GM23248 (cell line): ENCODE measurements around the gene MSL1. TPM values are rescaled to one million over a fixed set of nuclear protein-coding genes. Genes with fewer than 3 reads are reported as not detected.
A peak's percentile ranks its signal among the peaks of the same experiment; 100 is the strongest.

Experiments used
- DNase-seq: peaks from one replicate; pipeline ENCODE4 v3.0.0-alpha.2; 2015
- H2AFZ ChIP-seq: fragments of 200-600 bp; sonication (generic); 2 replicates; pipeline ENCODE4 v1.6.1; 2016; ENCODE audit warnings: antibody characterized with exemption
- H3F3A ChIP-seq: fragments of 200-600 bp; sonication (generic); 2 replicates; pipeline ENCODE4 v1.6.1; 2016; ENCODE audit warnings: mild to moderate bottlenecking, antibody characterized with exemption, mixed run types; ENCODE audit not compliant: insufficient read depth
- H3K27ac ChIP-seq: fragments of 200-600 bp; sonication (generic); 2 replicates; pipeline ENCODE4 v1.5.1; 2016; ENCODE audit warnings: mild to moderate bottlenecking
- H3K27me3 ChIP-seq: fragments of 200-600 bp; sonication (generic); replicated peaks from 2 replicates; pipeline ENCODE4 v1.6.1; 2016; ENCODE audit warnings: mild to moderate bottlenecking; ENCODE audit not compliant: insufficient read depth
- H3K36me3 ChIP-seq: fragments of 200-600 bp; sonication (generic); 2 replicates; pipeline ENCODE4 v1.6.1; 2016; ENCODE audit warnings: low read depth, mild to moderate bottlenecking
- H3K4me1 ChIP-seq: fragments of 200-600 bp; sonication (generic); 2 replicates; pipeline ENCODE4 v1.6.1; 2016; ENCODE audit warnings: mild to moderate bottlenecking; ENCODE audit not compliant: insufficient read depth
- H3K4me2 ChIP-seq: fragments of 200-600 bp; sonication (generic); one replicate; pipeline ENCODE4 v1.6.1; 2016; ENCODE audit warnings: mild to moderate bottlenecking; ENCODE audit not compliant: unreplicated experiment
- H3K4me3 ChIP-seq: fragments of 200-600 bp; sonication (generic); 2 replicates; pipeline ENCODE4 v1.5.1; 2016; ENCODE audit warnings: mild to moderate bottlenecking
- H3K79me2 ChIP-seq: fragments of 200-600 bp; sonication (generic); 2 replicates; pipeline ENCODE4 v1.6.1; 2016; ENCODE audit warnings: mild to moderate bottlenecking; ENCODE audit not compliant: insufficient read depth
- H3K9ac ChIP-seq: fragments of 200-600 bp; sonication (generic); 2 replicates; pipeline ENCODE4 v1.6.1; 2016; ENCODE audit warnings: mild to moderate bottlenecking
- H3K9me2 ChIP-seq: fragments of 200-600 bp; sonication (generic); 2 replicates; pipeline ENCODE4 v1.6.1; 2016; ENCODE audit warnings: mixed run types, mild to moderate bottlenecking, moderate library complexity; ENCODE audit not compliant: insufficient read depth
- H3K9me3 ChIP-seq: fragments of 200-600 bp; sonication (generic); one replicate; pipeline ENCODE4 v1.6.1; 2017; ENCODE audit warnings: low read depth
- H4K20me1 ChIP-seq: fragments of 200-600 bp; sonication (generic); 2 replicates; pipeline ENCODE4 v1.6.0; 2016; ENCODE audit not compliant: insufficient read depth
- EZH2 ChIP-seq: fragments of 200-600 bp; sonication (generic); IDR thresholded peaks from 2 replicates; pipeline ENCODE4 v1.6.1; 2018; ENCODE audit warnings: antibody characterized with exemption, mild to moderate bottlenecking; ENCODE audit not compliant: insufficient read depth, poor library complexity, severe bottlenecking
- EZH2phosphoT487 ChIP-seq: fragments of 200-600 bp; sonication (generic); IDR thresholded peaks from 2 replicates; pipeline ENCODE4 v1.6.1; 2018; ENCODE audit warnings: antibody characterized with exemption, moderate library complexity, mild to moderate bottlenecking, low read depth; ENCODE audit not compliant: insufficient read depth
- WGBS, 2 experiments: methylation state at CpG; one replicate each; pipeline ENCODE4 v1.1.6; 2015 to 2017; ENCODE audit warnings: low lambda C conversion rate in 2 of 2, low coverage in 1 of 2; ENCODE audit errors: missing lambda C conversion rate in 2 of 2; 5-methylcytosine and 5-hydroxymethylcytosine counted together
- in situ Hi-C: fragments of 300-500 bp; cut with MboI; formaldehyde crosslinking; loops from 2 replicates; pipeline ENCODE4 v1.15.0; 2020
- polyA plus RNA-seq: library from polyadenylated mRNA; unstranded; fragments of >200 nt; fragmentation: Nextera tagmentation; extraction: Ambion mirVana; gene quantifications from 2 replicates; pipeline ENCODE4 v1.2.1, GENCODE V29; 2016
- total RNA-seq: library from RNA; depleted of rRNA; stranded (reverse); fragments of >200 nt; shearing (Covaris generic); gene quantifications from 2 replicates; pipeline ENCODE4 v1.2.3, GENCODE V29; 2014

MSL1 gene
- total and polyA plus RNA-seq, 2 experiments from 2014 or later, result 8.9 to 45.3 TPM

DNA sequence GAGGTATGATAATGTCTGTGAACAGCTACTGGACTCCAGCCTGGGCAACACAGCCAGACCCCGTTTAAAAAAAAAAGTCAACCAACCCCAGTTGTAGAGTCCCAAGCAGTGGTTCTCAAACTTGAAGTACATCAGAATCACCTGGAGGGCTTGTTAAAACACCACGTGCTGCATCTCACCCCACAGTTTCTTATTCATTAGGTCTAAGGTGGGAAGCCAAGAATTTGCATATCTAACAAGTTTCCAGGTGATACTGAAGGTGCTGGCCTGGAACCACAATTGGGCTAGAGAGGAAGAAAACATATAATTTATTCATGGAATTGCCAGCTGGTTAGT, 6.7 kb upstream of the MSL1 start:
- in situ Hi-C loops, result no loop called here
- WGBS, 2 experiments, result 28 to 43% methylated on average over 2 of the region's 2 CpGs
- Histone ChIP-seq H2AFZ (no peak overlapping the region), H4K20me1 (no peaks in the 10 kb centered on the region), H3F3A (peaks cover 55% of the 10 kb centered on the region), H3K9ac (no peak overlapping the region), H3K27me3 (no peaks in the 10 kb centered on the region), H3K27ac (peak overlapping the region; percentile 93), H3K9me2 (no peaks in the 10 kb centered on the region), H3K4me1 (peaks cover 43% of the 10 kb centered on the region), H3K79me2 (peaks cover 6% of the 10 kb centered on the region), H3K9me3 (no peaks in the 10 kb centered on the region), H3K4me2 (no peak overlapping the region), H3K4me3 (no peak overlapping the region), H3K36me3 (no peaks in the 10 kb centered on the region)
- DNase-seq, result no peak
- TF ChIP-seq EZH2phosphoT487 (no peak), EZH2 (no peak)

DNA sequence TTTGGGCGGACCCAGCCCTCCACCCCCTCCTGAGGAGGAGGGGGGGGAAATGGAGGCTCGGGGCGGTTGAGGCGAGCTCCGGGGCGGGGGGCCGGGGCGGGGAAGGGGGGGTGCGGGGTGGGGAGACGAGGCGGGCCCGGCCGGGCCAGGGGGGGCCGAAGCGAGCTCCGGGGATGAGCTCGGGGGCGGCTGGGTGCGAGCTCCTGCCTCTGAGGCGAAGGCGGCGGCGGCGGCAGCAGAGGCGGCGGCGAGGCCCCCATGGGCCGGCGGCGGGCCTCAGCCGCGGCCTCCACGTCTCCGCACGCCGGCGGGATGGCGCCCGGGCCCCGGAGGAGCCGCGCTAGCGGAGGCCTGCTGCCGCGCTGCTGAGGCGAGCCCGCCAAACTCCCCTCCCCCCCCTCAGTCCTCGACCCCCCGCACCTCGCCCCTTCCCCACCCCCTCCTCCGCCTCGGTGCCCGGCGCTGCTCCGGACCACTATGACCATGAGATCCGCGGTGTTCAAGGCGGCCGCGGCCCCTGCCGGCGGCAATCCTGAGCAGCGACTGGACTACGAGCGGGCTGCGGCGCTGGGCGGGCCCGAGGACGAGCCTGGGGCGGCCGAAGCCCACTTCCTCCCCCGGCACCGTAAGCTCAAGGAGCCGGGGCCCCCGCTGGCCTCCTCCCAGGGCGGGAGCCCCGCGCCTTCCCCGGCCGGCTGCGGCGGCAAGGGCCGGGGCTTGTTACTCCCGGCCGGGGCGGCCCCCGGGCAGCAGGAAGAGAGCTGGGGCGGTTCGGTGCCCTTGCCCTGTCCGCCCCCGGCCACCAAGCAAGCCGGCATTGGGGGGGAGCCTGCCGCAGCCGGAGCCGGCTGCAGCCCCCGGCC, 596 bp downstream of the MSL1 start:
- Histone ChIP-seq H3K4me1 (peaks cover 15% of the 10 kb centered on the region; the same call in 1 of the 2 replicates), H3F3A (peaks cover 24% of the 10 kb centered on the region), H4K20me1 (no peaks in the 10 kb centered on the region), H3K9ac (peak overlapping the region; percentile 97), H3K36me3 (peaks cover 17% of the 10 kb centered on the region; the same call in 1 of the 2 replicates), H3K4me3 (peak overlapping the region; percentile 98), H2AFZ (0 out of 2 replicates have a peak overlapping the region, but pooled peaks have one; percentile 74), H3K4me2 (peak overlapping the region; percentile 95), H3K79me2 (peaks cover 69% of the 10 kb centered on the region), H3K9me2 (no peaks in the 10 kb centered on the region), H3K27ac (peak overlapping the region; percentile 94), H3K27me3 (no peaks in the 10 kb centered on the region), H3K9me3 (no peaks in the 10 kb centered on the region)
- TF ChIP-seq EZH2, result no peak
- TF ChIP-seq EZH2phosphoT487, result no peak
- DNase-seq, result peak; percentile 83
- in situ Hi-C loops, result no loop called here
- WGBS, 2 experiments, result 1 to 2% methylated on average over 33 to 66 of the region's 97 CpGs

DNA sequence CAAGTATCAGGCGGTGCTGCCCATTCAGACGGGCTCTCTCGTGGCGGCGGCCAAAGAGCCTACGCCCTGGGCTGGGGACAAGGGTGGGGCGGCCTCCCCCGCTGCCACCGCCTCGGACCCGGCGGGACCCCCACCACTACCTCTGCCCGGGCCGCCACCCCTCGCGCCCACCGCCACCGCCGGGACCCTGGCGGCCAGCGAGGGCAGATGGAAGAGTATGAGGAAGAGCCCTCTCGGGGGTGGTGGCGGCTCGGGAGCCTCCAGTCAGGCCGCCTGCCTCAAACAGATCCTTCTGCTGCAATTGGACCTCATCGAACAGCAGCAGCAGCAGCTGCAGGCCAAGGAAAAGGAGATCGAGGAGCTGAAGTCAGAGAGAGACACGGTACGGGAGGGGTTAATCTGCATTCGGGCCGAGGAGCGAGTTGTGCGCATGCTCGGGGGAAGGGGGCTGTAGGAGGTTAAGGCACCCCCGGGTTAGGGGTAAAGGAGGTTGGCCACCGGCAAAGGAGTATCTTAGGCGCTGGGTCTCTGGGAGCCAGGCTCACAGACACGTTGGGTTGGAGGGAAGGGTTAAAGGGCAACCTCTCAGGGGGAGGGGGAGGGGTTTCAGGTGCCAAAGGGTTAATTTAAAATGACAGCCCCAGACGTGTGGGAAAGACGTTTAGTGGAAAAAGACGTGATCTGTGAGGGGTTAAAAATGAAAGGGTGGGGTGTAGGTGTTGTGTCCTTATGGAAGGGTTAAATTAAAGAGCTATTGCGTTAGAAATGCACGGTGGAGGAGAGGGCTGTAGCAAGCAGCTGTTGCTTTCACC, 1.4 kb downstream of the MSL1 start:
- Histone ChIP-seq H3K9me3 (no peaks in the 10 kb centered on the region), H3K27me3 (no peaks in the 10 kb centered on the region), H2AFZ (no peak overlapping the region), H3K36me3 (peaks cover 19% of the 10 kb centered on the region; the same call in 1 of the 2 replicates), H4K20me1 (no peaks in the 10 kb centered on the region), H3K4me1 (peaks cover 15% of the 10 kb centered on the region; the same call in 1 of the 2 replicates), H3K79me2 (peaks cover 77% of the 10 kb centered on the region), H3K4me2 (peak overlapping the region; percentile 95), H3F3A (peaks cover 24% of the 10 kb centered on the region), H3K4me3 (peak overlapping the region; percentile 98), H3K27ac (peak overlapping the region; percentile 94), H3K9me2 (no peaks in the 10 kb centered on the region), H3K9ac (peak overlapping the region; percentile 97)
- TF ChIP-seq EZH2phosphoT487 (no peak), EZH2 (no peak)
- in situ Hi-C loops, result no loop called here
- DNase-seq, result peak; percentile 65
- WGBS, 2 experiments, result 1% methylated on average over 31 to 41 of the region's 43 CpGs

DNA sequence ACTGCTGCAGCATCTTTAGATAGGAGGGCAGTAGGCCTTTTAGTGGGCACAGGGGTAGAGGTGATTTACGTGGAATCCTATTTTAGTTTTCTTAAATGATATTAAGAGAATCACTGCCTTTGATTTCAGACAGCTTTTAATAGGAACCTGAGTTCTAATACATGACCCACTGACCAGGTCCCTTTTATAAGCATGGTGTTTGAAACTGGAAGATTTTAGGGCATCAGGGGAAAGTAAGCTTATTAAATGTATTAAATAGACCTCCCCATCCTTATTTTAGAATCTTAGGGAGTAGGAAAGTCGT, 2.0 kb downstream of the MSL1 start:
- DNase-seq, result no peak
- Histone ChIP-seq H3K36me3 (peaks cover 23% of the 10 kb centered on the region), H3K27ac (peak overlapping the region; percentile 94), H3K79me2 (peaks cover 83% of the 10 kb centered on the region), H4K20me1 (no peaks in the 10 kb centered on the region), H3K27me3 (no peaks in the 10 kb centered on the region), H3K9ac (peak overlapping the region; percentile 97), H3K9me3 (no peaks in the 10 kb centered on the region), H3K9me2 (no peaks in the 10 kb centered on the region), H2AFZ (no peak overlapping the region), H3K4me2 (peak overlapping the region; percentile 95), H3K4me1 (peaks cover 15% of the 10 kb centered on the region; the same call in 1 of the 2 replicates), H3F3A (peaks cover 24% of the 10 kb centered on the region), H3K4me3 (peak overlapping the region; percentile 98)
- in situ Hi-C loops, result no loop called here
- no peak for TF ChIP-seq EZH2
- no peak for TF ChIP-seq EZH2phosphoT487
- WGBS, 2 experiments, result 0% methylated on average over 2 of the region's 2 CpGs
